HepG2 (cell line): ENCODE data around the gene ANKRD35. TPM values are rescaled to one million over a fixed set of nuclear protein-coding genes. Genes with fewer than 3 reads are reported as not detected.

Source experiments
- ARNT2 ChIP-seq: sonication (generic); formaldehyde crosslinking; IDR thresholded peaks from 2 replicates; pipeline ENCODE4 v1.8.0; 2022; ENCODE audit warnings: mild to moderate bottlenecking, low read depth, missing genetic modification reagents, moderate library complexity
- FOXK1 ChIP-seq: sonication (generic); formaldehyde crosslinking; IDR thresholded peaks from 2 replicates; pipeline ENCODE4 v1.4.0; 2020; ENCODE audit warnings: low read depth, missing genetic modification reagents, borderline replicate concordance
- HMG20B ChIP-seq: conservative IDR thresholded peaks from 2 replicates; pipeline ENCODE4 v1.6.1; 2016; ENCODE audit warnings: missing genetic modification reagents, missing compliant biosample characterization
- HMGXB4 ChIP-seq, 2 experiments: sonication (generic) in 1 of 2; formaldehyde crosslinking in 1 of 2; IDR thresholded peaks; 2 replicates each; pipeline versions ENCODE4 v1.4.0 to v1.6.1; 2018 to 2020; ENCODE audit warnings: missing genetic modification reagents in 2 of 2, borderline replicate concordance in 1 of 2, low read depth in 1 of 2, mild to moderate bottlenecking in 1 of 2, missing biosample characterization in 1 of 2
- NFRKB ChIP-seq: fragments of 450-650 bp; IDR thresholded peaks from 2 replicates; pipeline ENCODE4 v1.6.1; 2017
- NR2C2 ChIP-seq: sonication (generic); formaldehyde crosslinking; IDR thresholded peaks from 2 replicates; pipeline ENCODE4 v1.4.0; 2020; ENCODE audit warnings: missing genetic modification reagents, mild to moderate bottlenecking, moderate library complexity, borderline replicate concordance
- NR2F2 ChIP-seq: IDR thresholded peaks from 2 replicates; pipeline ENCODE4 v1.6.1; 2012; ENCODE audit warnings: low read depth, inconsistent platforms, borderline replicate concordance
- PREB ChIP-seq: sonication (generic); formaldehyde crosslinking; IDR thresholded peaks from 2 replicates; pipeline ENCODE4 v1.4.0; 2020; ENCODE audit warnings: missing genetic modification reagents
- SMARCE1 ChIP-seq: fragments of 450-650 bp; IDR thresholded peaks from 2 replicates; pipeline ENCODE4 v1.6.1; 2017; ENCODE audit warnings: borderline replicate concordance
- SP2 ChIP-seq: sonication (generic); formaldehyde crosslinking; IDR thresholded peaks from 2 replicates; pipeline ENCODE4 v1.5.1; 2020; ENCODE audit warnings: mild to moderate bottlenecking, missing genetic modification reagents
- TRAFD1 ChIP-seq: sonication (generic); formaldehyde crosslinking; IDR thresholded peaks from 2 replicates; pipeline ENCODE4 v1.5.1; 2020; ENCODE audit warnings: missing genetic modification reagents, mild to moderate bottlenecking, borderline replicate concordance
- ZBTB42 ChIP-seq: sonication (generic); formaldehyde crosslinking; IDR thresholded peaks from 2 replicates; pipeline ENCODE4 v1.5.0; 2020; ENCODE audit warnings: mild to moderate bottlenecking, missing genetic modification reagents
- ZNF142 ChIP-seq: sonication (generic); formaldehyde crosslinking; IDR thresholded peaks from 2 replicates; pipeline ENCODE4 v1.4.0; 2020; ENCODE audit warnings: missing genetic modification reagents
- ZNF329 ChIP-seq: sonication (generic); formaldehyde crosslinking; IDR thresholded peaks from 2 replicates; pipeline ENCODE4 v1.9.0; 2021; ENCODE audit warnings: low read depth, mild to moderate bottlenecking, missing genetic modification reagents
- ZNF543 ChIP-seq: sonication (generic); formaldehyde crosslinking; IDR thresholded peaks from 2 replicates; pipeline ENCODE4 v1.4.0; 2020; ENCODE audit warnings: mild to moderate bottlenecking, missing genetic modification reagents
- ZNF558 ChIP-seq: sonication (generic); formaldehyde crosslinking; IDR thresholded peaks from 2 replicates; pipeline ENCODE4 v1.9.0; 2022; ENCODE audit warnings: mild to moderate bottlenecking, missing genetic modification reagents, borderline replicate concordance
- ZNF761 ChIP-seq: sonication (generic); formaldehyde crosslinking; conservative IDR thresholded peaks from 2 replicates; pipeline ENCODE4 v1.4.0; 2020; ENCODE audit warnings: mild to moderate bottlenecking, missing genetic modification reagents
- polyA plus RNA-seq, 8 experiments: library from polyadenylated mRNA; depleted of rRNA in 3 of 8; stranded (reverse) in 7 of 8; unstranded in 1 of 8; fragments of >200 nt; fragmentation: Illumina TruSeq in 4 of 8; extraction: Trizol in 4 of 8; gene quantifications; 2 replicates each; pipeline versions ENCODE4 v1.2.1 to v1.2.3, GENCODE V29; 2011 to 2016; ENCODE audit warnings: low read depth in 4 of 8, missing spikeins in 1 of 8, mixed read lengths in 1 of 8; ENCODE audit not compliant: insufficient read depth in 1 of 8
- total RNA-seq, 5 experiments: library from RNA; depleted of rRNA; stranded (reverse); fragments of >200 nt; fragmentation: Illumina TruSeq; extraction: Trizol; gene quantifications; 2 replicates each; pipeline ENCODE4 v1.2.3, GENCODE V29; 2016; ENCODE audit warnings: low read depth in 1 of 5

Gene ANKRD35
- total and polyA plus RNA-seq, 2 of the 13 experiments (the other 11 are each of a cell fraction or from before 2014, with no cell fraction given) = 0.02 TPM; not detected in 1

- TF ChIP-seq SMARCE1 (no peak), FOXK1 (CRISPR knock-in tag) (0 out of 2 replicates have a peak, but pooled peaks have one; percentile 12), HMGXB4 (CRISPR knock-in tag; IDR thresholded peaks at IDR 0.05; ENCODE audit: borderline replicate concordance in 1 of 2, low read depth in 1 of 2) (peak; percentile 60 to 91), HMG20B (CRISPR knock-in tag) (no peak), PREB (CRISPR knock-in tag) (no peak), TRAFD1 (CRISPR knock-in tag) (no peak), ZNF558 (no peak), ZNF142 (CRISPR knock-in tag) (peak; percentile 69), ARNT2 (CRISPR knock-in tag) (peak; percentile 81; the same call in 1 of the 2 replicates), NR2C2 (CRISPR knock-in tag) (peak; percentile 58; the same call in 1 of the 2 replicates), SP2 (CRISPR knock-in tag) (peak; percentile 57; the same call in 1 of the 2 replicates), NR2F2 (peak; percentile 55; the same call in 1 of the 2 replicates), ZNF761 (peak; percentile 80; the same call in 1 of the 2 replicates), ZBTB42 (CRISPR knock-in tag) (no peak), NFRKB (no peak), ZNF329 (CRISPR knock-in tag) (0 out of 2 replicates have a peak, but pooled peaks have one; percentile 40), ZNF543 (CRISPR knock-in tag) (peak; percentile 83)
Measured at GRCh38 chr1:145823565-145824498, 61.8 kb downstream of the ANKRD35 start, which contains the start of the genes POLR3C and RNF115 (continued).
